ENCODE results near the gene PIK3R3. TPM values are rescaled to one million over a fixed set of nuclear protein-coding genes. Genes with fewer than 3 reads are reported as not detected.

The PIK3R3 gene
- total RNA-seq, 1 experiment from 2014 or later: 9.0 TPM

GRCh38 chr1:46131712-46132528 is 509 bp downstream of the PIK3R3 start:
- no peak for ATAC-seq

More at GRCh38 chr1:46131712-46132528, 509 bp downstream of the PIK3R3 start:
- Mint-ChIP-seq H3K36me3 (no peaks in the 10 kb centered on the region), H3K9me3 (no peaks in the 10 kb centered on the region), H3K4me1 (peaks cover 27% of the 10 kb centered on the region), H3K27me3 (ENCODE audit: low read depth) (peaks cover 36% of the 10 kb centered on the region), H3K27ac (peak overlapping the region; percentile 100), H3K4me3 (peak overlapping the region; percentile 90)
- DNase-seq (ENCODE audit: low spot score): no peak
- POLR2A ChIA-PET: interaction anchor here (0.6 to 1.5 kb wide), 3 partner anchors 15 to 87 kb away, joined by 3 to 7 read pairs (median 5); no protein-coding TSS in a partner anchor
- CTCF ChIA-PET: interaction anchor here (1.1 to 1.4 kb wide), 3 partner anchors 90 to 113 kb away, joined by 3 to 7 read pairs (median 5); no protein-coding TSS in a partner anchor
- no peak for TF ChIP-seq E2F4 (CRISPR knock-in tag; IDR thresholded peaks at IDR 0.05; ENCODE audit: borderline replicate concordance, low read depth)
- no peak for TF ChIP-seq IRF1 (CRISPR knock-in tag; IDR thresholded peaks at IDR 0.05)
- no peak for TF ChIP-seq MAX (CRISPR knock-in tag; IDR thresholded peaks at IDR 0.05)
- TF ChIP-seq ZNF232 (CRISPR knock-in tag; IDR thresholded peaks at IDR 0.05): no peak
- no peak for TF ChIP-seq CBFB (CRISPR knock-in tag; IDR thresholded peaks at IDR 0.05; ENCODE audit: low read depth)
- no peak for TF ChIP-seq ERG (CRISPR knock-in tag; IDR thresholded peaks at IDR 0.05)
- no peak for TF ChIP-seq ZNF121 (CRISPR knock-in tag; IDR thresholded peaks at IDR 0.05)
- no peak for TF ChIP-seq ZNF425 (CRISPR knock-in tag; conservative IDR thresholded peaks at IDR 0.05)
- no peak for TF ChIP-seq NR3C1 (CRISPR knock-in tag; conservative IDR thresholded peaks at IDR 0.05; ENCODE audit: low read depth)
- TF ChIP-seq AFF4 (CRISPR knock-in tag; IDR thresholded peaks at IDR 0.05; ENCODE audit: borderline replicate concordance): no peak
- no peak for TF ChIP-seq HMGA2 (CRISPR knock-in tag; IDR thresholded peaks at IDR 0.05)
- TF ChIP-seq IRF2 (CRISPR knock-in tag; IDR thresholded peaks at IDR 0.05; ENCODE audit: borderline replicate concordance, low read depth): no peak
- TF ChIP-seq NR2C2 (CRISPR knock-in tag; IDR thresholded peaks at IDR 0.05): no peak
- TF ChIP-seq SMAD3 (CRISPR knock-in tag; IDR thresholded peaks at IDR 0.05; ENCODE audit: borderline replicate concordance): no peak
- TF ChIP-seq ZNF416 (CRISPR knock-in tag; IDR thresholded peaks at IDR 0.05): no peak
- no peak for TF ChIP-seq ESRRA (CRISPR knock-in tag; IDR thresholded peaks at IDR 0.05; ENCODE audit: borderline replicate concordance)
- no peak for TF ChIP-seq ZNF423 (CRISPR knock-in tag; IDR thresholded peaks at IDR 0.05)
- no peak for TF ChIP-seq ZNF671 (CRISPR knock-in tag; IDR thresholded peaks at IDR 0.05)

Data from WTC11 (cell line).